Omental fat pad (tissue), 4 donors: ENCODE data around the gene SEMA4B. TPM values are rescaled to one million over a fixed set of nuclear protein-coding genes. Genes with fewer than 3 reads are reported as not detected.
"Not testable (repeated sequence)": the region's sequence is repeated elsewhere in the genome, so short reads cannot be mapped to it uniquely, and the experiment has no call there.

ENCODE experiments used
- ATAC-seq: fragments of 150-250 bp; one replicate; pipeline ENCODE4 v1.9.1; 2016; ENCODE audit warnings: mild to moderate bottlenecking, moderate library complexity; ENCODE audit not compliant: low FRiP score
- DNase-seq: peaks from one replicate; pipeline ENCODE4 v3.0.0-alpha.2; 2019; ENCODE audit warnings: low spot score
- small RNA-seq: library from RNA; depleted of rRNA; stranded (forward); fragments of <200 nt; gene quantifications from one replicate; pipeline ENCODE3, GENCODE V24; 2016
- total RNA-seq, 4 donors: library from RNA; depleted of rRNA; stranded (reverse); fragments of >200 nt; gene quantifications; one replicate each; pipeline ENCODE4 v1.1.0, GENCODE V29; 2016
- TF ChIP-seq, protein P1 (sequence below), 3 donors: fragments of 450-650 bp; IDR thresholded peaks; one replicate each; pipeline ENCODE4 v1.5.1; 2016 to 2017; ENCODE audit warnings: antibody characterized with exemption in 3 of 3, mild to moderate bottlenecking in 3 of 3, moderate library complexity in 2 of 3

SEMA4B gene
- total RNA-seq, 4 donors from 2014 or later: 9.3 to 24.4 (median 17.6) TPM

DNA sequence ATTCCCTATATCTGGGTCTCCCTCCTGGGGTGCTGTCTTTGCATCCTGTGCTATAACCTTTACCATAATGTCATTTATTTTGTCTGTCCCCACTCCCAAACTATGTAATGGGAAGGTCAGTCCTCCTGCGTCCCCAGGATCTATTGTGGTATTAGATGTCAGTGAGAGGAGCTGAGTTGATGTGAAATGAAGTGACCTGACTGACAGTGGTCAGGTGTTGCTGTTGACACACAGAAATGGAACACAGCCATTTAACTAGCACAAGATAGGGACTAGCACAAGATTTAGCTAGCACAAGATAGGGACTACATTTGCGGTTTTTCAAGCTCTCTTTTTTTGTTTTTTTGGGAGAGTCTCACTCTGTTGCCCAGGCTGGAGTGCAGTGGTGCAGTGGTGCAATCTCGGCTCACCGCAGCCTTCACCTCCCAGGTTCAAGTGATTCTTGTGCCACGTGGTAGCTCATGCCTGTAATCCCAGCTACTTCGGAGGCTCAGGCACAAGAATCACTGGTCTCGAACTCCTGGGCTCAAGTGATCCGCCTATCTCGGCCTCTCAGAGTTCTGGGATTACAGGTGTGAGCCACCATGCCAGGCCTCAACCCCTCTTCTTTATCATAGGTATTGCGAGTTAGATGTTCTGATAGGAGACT is 69.5 kb downstream of the SEMA4B start:
- TF ChIP-seq, protein P1, sequence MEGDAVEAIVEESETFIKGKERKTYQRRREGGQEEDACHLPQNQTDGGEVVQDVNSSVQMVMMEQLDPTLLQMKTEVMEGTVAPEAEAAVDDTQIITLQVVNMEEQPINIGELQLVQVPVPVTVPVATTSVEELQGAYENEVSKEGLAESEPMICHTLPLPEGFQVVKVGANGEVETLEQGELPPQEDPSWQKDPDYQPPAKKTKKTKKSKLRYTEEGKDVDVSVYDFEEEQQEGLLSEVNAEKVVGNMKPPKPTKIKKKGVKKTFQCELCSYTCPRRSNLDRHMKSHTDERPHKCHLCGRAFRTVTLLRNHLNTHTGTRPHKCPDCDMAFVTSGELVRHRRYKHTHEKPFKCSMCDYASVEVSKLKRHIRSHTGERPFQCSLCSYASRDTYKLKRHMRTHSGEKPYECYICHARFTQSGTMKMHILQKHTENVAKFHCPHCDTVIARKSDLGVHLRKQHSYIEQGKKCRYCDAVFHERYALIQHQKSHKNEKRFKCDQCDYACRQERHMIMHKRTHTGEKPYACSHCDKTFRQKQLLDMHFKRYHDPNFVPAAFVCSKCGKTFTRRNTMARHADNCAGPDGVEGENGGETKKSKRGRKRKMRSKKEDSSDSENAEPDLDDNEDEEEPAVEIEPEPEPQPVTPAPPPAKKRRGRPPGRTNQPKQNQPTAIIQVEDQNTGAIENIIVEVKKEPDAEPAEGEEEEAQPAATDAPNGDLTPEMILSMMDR (IDR thresholded peaks at IDR 0.05): no peak
- ATAC-seq (no peak), DNase-seq (no peak)

DNA sequence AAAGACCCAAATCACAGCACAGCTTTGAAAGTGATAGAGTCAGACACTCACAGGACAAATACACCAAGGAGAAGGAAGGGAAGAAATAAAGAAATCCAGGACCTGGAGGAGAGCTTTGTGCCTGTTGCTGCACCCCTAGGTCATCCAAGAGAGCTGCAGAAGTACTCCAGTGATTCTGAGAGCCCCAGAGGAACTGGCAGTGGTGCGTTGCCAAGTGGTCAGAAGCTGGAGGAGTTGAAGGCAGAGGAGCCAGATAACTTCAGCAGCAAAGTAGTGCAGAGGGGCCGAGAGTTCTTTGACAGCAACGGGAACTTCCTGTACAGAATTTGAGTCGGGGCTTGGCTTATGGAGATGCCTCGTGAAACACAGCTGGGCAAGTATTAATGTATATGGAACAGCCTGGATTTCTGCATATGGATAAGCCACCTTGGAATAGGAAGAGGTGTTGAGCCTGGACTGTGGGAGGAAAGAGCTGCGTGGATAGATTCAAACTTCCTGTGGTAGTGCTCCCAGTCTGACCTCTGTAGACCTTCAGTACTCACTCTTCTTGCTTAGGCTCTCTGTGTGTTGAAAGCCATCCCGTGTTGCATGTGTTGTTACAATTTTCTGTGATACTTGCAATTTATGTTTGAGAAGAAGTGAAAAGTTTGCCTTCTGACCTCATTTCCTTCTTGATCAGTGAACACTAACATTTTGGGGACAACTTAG is 70.5 kb downstream of the SEMA4B start:
- TF ChIP-seq, protein P1 (IDR thresholded peaks at IDR 0.05): no peak
- ATAC-seq (no peak), DNase-seq (no peak)

DNA sequence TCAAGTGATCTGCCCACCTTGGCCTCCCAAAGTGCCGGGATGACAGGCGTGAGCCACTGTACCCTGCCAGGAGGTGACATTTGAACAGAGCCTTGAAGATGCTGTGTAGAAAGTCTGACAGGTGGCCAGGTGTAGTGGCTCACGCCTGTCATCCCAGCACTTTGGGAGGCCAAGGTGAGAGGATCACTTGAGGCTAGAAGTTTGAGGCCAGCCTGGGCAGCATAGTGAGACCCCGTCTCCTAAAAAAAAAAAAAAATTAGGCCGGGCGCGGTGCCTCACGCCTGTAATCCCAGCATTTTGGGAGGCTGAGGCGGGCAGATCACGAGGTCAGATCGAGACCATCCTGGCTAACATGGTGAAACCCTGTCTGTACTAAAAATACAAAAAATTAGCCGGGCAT is 77.3 kb downstream of the SEMA4B start:
- not testable (repeated sequence) for ATAC-seq, DNase-seq

Small RNA genes within 50 kb of the gene (small RNA-seq; reads per million reads assigned to genes)
- gene RN7SL346P: not detected

Other genes starting within 250 kb of the SEMA4B start
- gene ZNF710, start 200.0 kb upstream of the SEMA4B start, total RNA-seq: 10 to 100 TPM in 1 of 4 donors, 1 to 10 TPM in 3; 5.4 to 13.9 (median 7.0) TPM
- 10 to 100 TPM; 24.9 to 43.7 (median 35.2) TPM for gene IDH2, start 98.9 kb upstream of the SEMA4B start, total RNA-seq
- 10 to 100 TPM; 27.9 to 48.3 (median 34.5) TPM for gene CIB1, start 32.6 kb downstream of the SEMA4B start, total RNA-seq
- 1 to 10 TPM; 4.2 to 8.0 (median 5.2) TPM for gene GDPGP1, start 32.9 kb downstream of the SEMA4B start, total RNA-seq
- gene TTLL13, start 48.2 kb downstream of the SEMA4B start, total RNA-seq: not detected
- gene NGRN, start 64.3 kb downstream of the SEMA4B start, total RNA-seq: 10 to 100 TPM; 55.5 to 81.7 (median 71.6) TPM
- gene ZNF774, start 151.0 kb downstream of the SEMA4B start, total RNA-seq: 1 to 10 TPM in 2 of 4 donors, under 1 TPM in 2; 0.36 to 1.8 (median 1.1) TPM
- gene IQGAP1, start 186.9 kb downstream of the SEMA4B start, total RNA-seq: 100 to 1,000 TPM; 220 to 320 (median 295) TPM